HG03565 (cell line): Measurements from ENCODE around the gene TEKTIP1.

ENCODE experiments used
- ATAC-seq: cut with Tn5 transposase; IDR thresholded peaks from one replicate; pipeline ENCODE4 v1.9.1; 2021; ENCODE audit warnings: mild to moderate bottlenecking, moderate library complexity; ENCODE audit not compliant: unreplicated experiment

Gene TEKTIP1

GRCh38 chr19:3538965-3539755 is at the start of gene TEKTIP1:
TEKTIP1 (plus strand) TSS chr19:3539174; CDS start chr19:3539178, 4 bp downstream.
- no peak for ATAC-seq

- no peak for ATAC-seq
These were observed 47.4 kb upstream of the TEKTIP1 start for GRCh38 chr19:3491396-3492119.

DNA sequence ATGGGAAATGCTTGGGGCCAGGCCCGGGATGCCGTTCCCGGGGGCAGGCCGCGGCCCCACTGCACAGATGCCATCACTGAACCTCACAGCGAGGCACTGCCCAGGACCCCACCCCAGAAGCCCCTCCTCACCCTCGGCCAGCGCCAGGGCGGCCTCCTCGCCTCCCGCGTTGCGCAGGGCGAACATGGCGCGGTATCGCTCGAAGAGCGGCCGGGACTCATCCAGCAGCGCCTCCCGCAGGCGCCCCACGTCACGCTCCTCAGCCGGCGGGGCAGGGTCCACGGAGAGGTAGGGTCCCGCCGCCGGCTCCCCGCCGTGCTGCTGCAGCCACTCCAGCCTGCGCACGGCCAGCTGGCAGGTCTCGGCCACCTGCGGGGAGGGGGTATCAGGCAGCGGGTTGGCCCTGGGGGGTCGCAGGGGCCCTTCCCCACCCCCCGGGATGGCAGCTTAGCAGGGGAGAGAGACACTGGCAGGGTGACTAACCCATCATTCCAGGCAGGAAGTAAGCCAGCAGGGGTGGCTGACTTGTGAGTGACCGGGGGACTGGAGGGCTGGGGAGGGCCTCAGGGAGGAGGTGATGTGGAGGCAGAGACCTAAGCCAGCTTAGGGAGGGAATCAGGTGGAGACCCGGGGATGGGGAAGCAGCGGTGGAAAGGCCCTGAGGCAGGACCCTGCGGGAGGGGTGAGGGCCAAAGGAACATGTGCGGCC is 46.7 kb upstream of the TEKTIP1 start:
- ATAC-seq: no peak

DNA sequence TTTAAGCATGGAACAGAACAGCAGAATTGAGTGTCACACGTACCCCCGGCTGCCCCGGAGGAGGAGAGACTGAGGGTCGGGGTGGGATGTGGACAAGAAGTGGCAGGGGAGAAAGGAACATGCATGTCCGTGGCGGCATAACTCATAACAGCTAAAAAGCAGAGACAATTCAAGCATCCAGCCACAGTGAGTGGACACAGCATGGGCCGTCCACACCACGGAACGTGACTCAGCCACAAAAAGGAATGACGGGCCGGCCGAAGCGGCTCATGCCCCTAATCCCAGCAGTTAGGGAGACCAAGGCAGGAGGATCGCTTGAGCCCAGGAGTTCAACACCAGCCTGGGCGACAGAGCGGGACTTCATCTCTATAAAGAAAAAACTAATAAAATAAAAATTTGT is 46.1 kb upstream of the TEKTIP1 start:
- no peak for ATAC-seq

GRCh38 chr19:3493651-3494050 is 45.3 kb upstream of the TEKTIP1 start:
- ATAC-seq: no peak

DNA sequence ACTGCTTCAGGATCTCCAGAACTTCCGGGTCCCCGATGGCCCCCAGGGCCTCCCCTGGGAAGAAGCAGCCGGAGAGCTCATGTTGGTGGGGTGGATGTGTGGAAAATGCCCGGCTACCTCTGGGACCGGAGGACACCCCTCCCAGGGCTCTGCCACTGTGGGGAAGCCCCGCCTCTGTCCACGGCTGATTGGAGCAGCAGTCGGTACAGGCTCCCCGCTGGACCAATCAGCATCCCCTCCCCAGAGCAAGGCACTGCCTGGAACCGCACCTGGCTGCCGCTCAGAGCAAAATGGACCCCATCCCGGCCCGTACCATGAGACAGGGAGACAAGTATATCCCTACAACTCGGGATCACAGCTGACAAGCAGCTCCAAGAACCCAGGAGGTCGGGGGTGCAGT is 44.9 kb upstream of the TEKTIP1 start:
- ATAC-seq: no peak

DNA sequence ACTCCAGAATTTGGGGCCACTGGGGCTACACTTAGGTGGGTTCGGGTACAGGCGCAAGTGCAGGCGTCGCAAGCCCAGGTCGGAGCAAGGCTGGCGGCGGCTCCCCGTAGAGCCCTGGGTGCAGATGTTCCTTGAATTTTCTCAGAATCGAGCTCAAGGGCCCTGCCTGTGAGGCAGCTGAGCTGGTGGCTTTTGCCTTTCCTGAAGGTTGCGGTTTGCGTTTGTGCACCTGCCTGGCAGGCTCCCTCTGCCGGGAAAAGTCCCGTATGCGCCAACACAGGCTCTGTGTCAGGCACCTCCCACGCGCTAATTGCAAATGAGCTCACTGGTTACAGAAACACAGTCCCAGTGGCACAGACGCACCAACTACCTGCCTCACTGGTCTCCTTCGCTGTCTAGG is 44.4 kb upstream of the TEKTIP1 start:
- no peak for ATAC-seq

GRCh38 chr19:3496392-3497273 is 42.3 kb upstream of the TEKTIP1 start:
- ATAC-seq: no peak

DNA sequence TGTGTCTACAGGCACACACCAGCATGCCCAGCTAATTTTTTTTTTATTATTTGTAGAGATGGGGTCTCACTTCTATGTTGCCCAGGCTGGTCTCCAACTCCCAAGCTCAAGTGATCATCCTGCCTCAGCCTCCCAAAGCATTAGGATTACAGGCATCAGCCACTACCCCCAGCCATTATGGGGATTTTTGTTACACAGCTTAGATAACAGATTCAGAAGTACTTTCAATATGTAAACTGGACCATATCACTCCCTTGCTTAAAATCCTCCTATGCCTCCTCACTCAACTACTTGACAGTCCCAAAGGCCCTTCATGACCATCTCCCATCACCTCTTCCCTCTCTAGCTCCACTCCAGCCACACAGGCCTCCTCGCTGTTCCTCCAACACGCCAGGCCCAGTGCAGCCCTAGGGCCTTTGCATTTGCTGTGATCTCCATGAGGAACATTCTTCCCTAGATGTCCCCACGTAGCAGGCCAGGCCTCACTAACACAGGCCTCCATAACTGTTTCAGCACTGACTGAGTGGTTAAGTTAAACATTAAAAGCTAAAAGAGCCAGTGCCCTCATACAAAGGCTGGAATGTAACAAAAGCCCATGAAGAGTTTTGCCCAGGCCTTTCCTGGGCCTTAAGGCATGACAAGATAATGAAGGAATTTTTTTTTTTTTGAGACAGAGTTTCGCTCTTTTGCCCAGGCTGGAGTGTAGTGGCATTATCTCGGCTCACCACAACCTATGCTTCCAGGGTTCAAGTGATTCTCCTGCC is 41.0 kb upstream of the TEKTIP1 start:
- no peak for ATAC-seq

- ATAC-seq: no peak
These were observed 39.1 kb upstream of the TEKTIP1 start for GRCh38 chr19:3499738-3500428.

- ATAC-seq: peak; percentile 82
These were observed 38.4 kb upstream of the TEKTIP1 start, which contains the start of gene DOHH for GRCh38 chr19:3500429-3501101. DOHH (minus strand) TSS chr19:3500674; CDS start chr19:3496814, 3,860 bp downstream.

- no peak for ATAC-seq
These were observed 37.2 kb upstream of the TEKTIP1 start for GRCh38 chr19:3501780-3502179.

DNA sequence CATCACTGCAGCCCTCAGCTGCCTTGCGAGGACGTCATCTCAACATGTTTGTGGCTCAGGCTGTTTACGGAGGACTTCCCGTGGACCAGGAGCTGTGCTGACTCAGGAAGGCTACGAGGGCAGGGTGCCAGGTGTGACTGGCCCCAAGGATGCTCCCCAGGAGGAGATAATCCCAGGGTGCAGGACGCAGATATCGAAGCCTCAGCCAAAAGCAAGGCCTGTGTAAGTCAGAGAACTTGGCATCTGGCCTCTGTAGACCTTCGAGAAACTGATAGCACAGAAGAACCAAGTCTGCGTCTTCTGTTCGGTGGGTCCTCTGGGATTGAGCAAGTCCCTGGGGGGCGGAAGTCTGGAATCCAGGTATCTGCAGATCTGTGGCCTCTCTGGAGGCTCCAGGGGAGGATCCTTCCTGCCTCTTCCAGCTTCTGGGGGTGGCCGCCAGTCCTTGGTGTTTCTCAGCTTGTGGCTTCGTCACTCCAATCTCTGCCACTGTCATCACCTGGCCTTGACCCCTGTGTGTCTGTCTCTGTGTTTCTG is 35.9 kb upstream of the TEKTIP1 start:
- no peak for ATAC-seq

DNA sequence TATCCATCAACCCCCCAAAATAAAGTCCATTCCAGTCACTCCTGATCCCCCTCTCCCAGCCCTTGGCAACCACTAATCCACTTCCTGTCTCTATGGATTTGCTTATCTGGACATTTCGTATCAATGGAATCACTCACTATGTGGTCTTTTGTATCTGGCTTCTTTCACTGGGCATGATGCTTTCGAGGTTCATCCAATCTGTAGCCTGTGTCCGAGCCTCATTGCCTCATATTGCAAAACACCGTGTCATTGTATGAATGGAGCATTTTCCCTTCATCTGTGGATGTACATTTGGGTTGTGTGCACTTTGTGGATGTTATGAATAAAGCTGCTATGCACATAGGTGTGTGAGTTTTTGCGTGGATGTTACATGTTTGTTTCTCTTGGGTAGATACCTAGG is 34.2 kb upstream of the TEKTIP1 start:
- ATAC-seq: no peak

- ATAC-seq: peak; percentile 88
These were observed 33.2 kb upstream of the TEKTIP1 start, which contains the start of gene FZR1 for GRCh38 chr19:3505598-3506383. FZR1 (plus strand) TSS chr19:3506311; CDS start chr19:3522990, 16,679 bp downstream.

- ATAC-seq: no peak
These were observed 32.3 kb upstream of the TEKTIP1 start for GRCh38 chr19:3506384-3507340.
